ENCODE results near the gene ING3.

DNA sequence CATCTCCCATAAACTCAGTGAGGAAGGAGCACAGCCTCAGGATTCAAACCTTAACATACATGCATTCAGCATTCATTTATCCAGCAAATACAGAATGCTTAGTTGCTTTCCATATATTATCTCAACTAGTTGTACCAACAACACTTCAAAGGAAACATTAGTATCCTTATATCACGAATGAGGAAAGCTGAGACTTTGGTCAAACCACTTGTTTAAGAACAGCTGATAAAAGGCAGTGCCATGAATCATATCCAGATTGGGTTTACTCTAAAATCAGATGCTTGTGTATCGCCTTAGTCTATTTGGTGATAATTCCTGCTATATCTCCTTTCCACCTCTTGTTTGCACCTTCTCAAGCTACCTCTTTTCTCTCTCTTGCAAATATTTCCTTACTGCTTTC, 36.1 kb downstream of the ING3 start:
- TF ChIP-seq, protein P1, sequence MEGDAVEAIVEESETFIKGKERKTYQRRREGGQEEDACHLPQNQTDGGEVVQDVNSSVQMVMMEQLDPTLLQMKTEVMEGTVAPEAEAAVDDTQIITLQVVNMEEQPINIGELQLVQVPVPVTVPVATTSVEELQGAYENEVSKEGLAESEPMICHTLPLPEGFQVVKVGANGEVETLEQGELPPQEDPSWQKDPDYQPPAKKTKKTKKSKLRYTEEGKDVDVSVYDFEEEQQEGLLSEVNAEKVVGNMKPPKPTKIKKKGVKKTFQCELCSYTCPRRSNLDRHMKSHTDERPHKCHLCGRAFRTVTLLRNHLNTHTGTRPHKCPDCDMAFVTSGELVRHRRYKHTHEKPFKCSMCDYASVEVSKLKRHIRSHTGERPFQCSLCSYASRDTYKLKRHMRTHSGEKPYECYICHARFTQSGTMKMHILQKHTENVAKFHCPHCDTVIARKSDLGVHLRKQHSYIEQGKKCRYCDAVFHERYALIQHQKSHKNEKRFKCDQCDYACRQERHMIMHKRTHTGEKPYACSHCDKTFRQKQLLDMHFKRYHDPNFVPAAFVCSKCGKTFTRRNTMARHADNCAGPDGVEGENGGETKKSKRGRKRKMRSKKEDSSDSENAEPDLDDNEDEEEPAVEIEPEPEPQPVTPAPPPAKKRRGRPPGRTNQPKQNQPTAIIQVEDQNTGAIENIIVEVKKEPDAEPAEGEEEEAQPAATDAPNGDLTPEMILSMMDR (conservative IDR thresholded peaks at IDR 0.05; ENCODE audit: low read depth, low read length): no peak
- TF ChIP-seq EZH2 (IDR thresholded peaks at IDR 0.05; ENCODE audit: borderline replicate concordance, low read depth, low read length, poor library complexity, severe bottlenecking): no peak
